ENCODE measurements around the gene PRKCE. TPM values are rescaled to one million over a fixed set of nuclear protein-coding genes. Genes with fewer than 3 reads are reported as not detected.

Gene PRKCE
- total and polyA plus RNA-seq, 4 donors, result 2.5 to 38.6 (median 5.8) TPM

GRCh38 chr2:46123013-46123412 lies 471.5 kb downstream of the PRKCE start:
- Histone ChIP-seq H3K27ac (ENCODE audit: low read depth in 1 of 2, low read length in 2 of 2) (no peak overlapping the region), H3K27me3 (ENCODE audit: control insufficient read depth in 4 of 4, insufficient read depth in 4 of 4, low read length in 3 of 4) (no peaks in the 10 kb centered on the region), H3K36me3 (ENCODE audit: control insufficient read depth in 4 of 4, insufficient read depth in 3 of 4, low read depth in 1 of 4, low read length in 3 of 4) (peaks cover 0 to 1% (median 0%) of the 10 kb centered on the region in 4 donors), H3K9me3 (ENCODE audit: control insufficient read depth in 4 of 4, low read length in 3 of 4) (peaks cover 0 to 3% (median under 1%) of the 10 kb centered on the region in 4 donors), H3K9ac (ENCODE audit: low read depth in 1 of 2, low read length in 2 of 2) (no peak overlapping the region), H3K4me3 (ENCODE audit: low read depth in 1 of 3, low read length in 3 of 3) (no peak overlapping the region), H3K4me1 (ENCODE audit: control insufficient read depth in 4 of 4, insufficient read depth in 4 of 4, low read length in 3 of 4) (peaks cover 0 to 3% (median 0%) of the 10 kb centered on the region in 4 donors)
- DNase-seq (ENCODE audit: low spot score), result no peak
- no peak for TF ChIP-seq HNF4A (conservative IDR thresholded peaks at IDR 0.05)
- no peak for TF ChIP-seq JUND (IDR thresholded peaks at IDR 0.05)
- no peak for TF ChIP-seq CTCF (IDR thresholded peaks at IDR 0.05; ENCODE audit: low read depth, low read length, missing input control)
- TF ChIP-seq ATF3 (IDR thresholded peaks at IDR 0.05), result no peak
- no peak for TF ChIP-seq EGR1 (IDR thresholded peaks at IDR 0.05; ENCODE audit: low read depth in 2 of 2)
- TF ChIP-seq RXRA (IDR thresholded peaks at IDR 0.05), result no peak
- TF ChIP-seq ZBTB33 (IDR thresholded peaks at IDR 0.05), result no peak
- no peak for TF ChIP-seq FOXA1 (IDR thresholded peaks at IDR 0.05)
- no peak for TF ChIP-seq SP1 (IDR thresholded peaks at IDR 0.05)
- TF ChIP-seq GABPA (IDR thresholded peaks at IDR 0.05 in 1 of 2, conservative IDR thresholded peaks at IDR 0.05 in 1 of 2), result no peak
- no peak for TF ChIP-seq HNF4G (IDR thresholded peaks at IDR 0.05)
- no peak for TF ChIP-seq YY1 (IDR thresholded peaks at IDR 0.05)
- TF ChIP-seq REST (IDR thresholded peaks at IDR 0.05), result no peak

- DNase-seq (ENCODE audit: low spot score), result no peak
- TF ChIP-seq GABPA (IDR thresholded peaks at IDR 0.05 in 1 of 2, conservative IDR thresholded peaks at IDR 0.05 in 1 of 2) (no peak), EGR1 (IDR thresholded peaks at IDR 0.05; ENCODE audit: low read depth in 2 of 2) (no peak), TAF1 (conservative IDR thresholded peaks at IDR 0.05) (no peak), CTCF (IDR thresholded peaks at IDR 0.05; ENCODE audit: low read depth, low read length, missing input control) (no peak), SP1 (IDR thresholded peaks at IDR 0.05) (no peak), NR2F2 (IDR thresholded peaks at IDR 0.05) (no peak), RAD21 (IDR thresholded peaks at IDR 0.05) (no peak), HNF4A (conservative IDR thresholded peaks at IDR 0.05) (no peak), ATF3 (IDR thresholded peaks at IDR 0.05) (no peak), YY1 (IDR thresholded peaks at IDR 0.05) (no peak), FOXA2 (IDR thresholded peaks at IDR 0.05) (no peak), MAX (IDR thresholded peaks at IDR 0.05) (no peak), ZBTB33 (IDR thresholded peaks at IDR 0.05) (no peak), RXRA (IDR thresholded peaks at IDR 0.05) (no peak), JUND (IDR thresholded peaks at IDR 0.05) (no peak), FOXA1 (IDR thresholded peaks at IDR 0.05) (no peak), HNF4G (IDR thresholded peaks at IDR 0.05) (no peak)
These were observed 474.3 kb downstream of the PRKCE start for GRCh38 chr2:46125798-46126197.

More at GRCh38 chr2:46125798-46126197, 474.3 kb downstream of the PRKCE start:
- peaks cover 0 to 1% (median 0%) of the 10 kb centered on the region in 4 donors for H3K36me3 ChIP-seq (ENCODE audit: control insufficient read depth in 4 of 4, insufficient read depth in 3 of 4, low read depth in 1 of 4, low read length in 3 of 4)
- H3K27me3 ChIP-seq (ENCODE audit: control insufficient read depth in 4 of 4, insufficient read depth in 4 of 4, low read length in 3 of 4), result no peaks in the 10 kb centered on the region
- WGBS, result 98% methylated on average over 4 of the region's 4 CpGs
- no peak overlapping the region for H3K4me3 ChIP-seq (ENCODE audit: low read depth in 1 of 3, low read length in 3 of 3)
- peaks cover 0 to 3% (median under 1%) of the 10 kb centered on the region in 4 donors for H3K9me3 ChIP-seq (ENCODE audit: control insufficient read depth in 4 of 4, low read length in 3 of 4)
- no peak overlapping the region for H3K27ac ChIP-seq (ENCODE audit: low read depth in 1 of 2, low read length in 2 of 2)
- peaks cover 0 to 3% (median 0%) of the 10 kb centered on the region in 4 donors for H3K4me1 ChIP-seq (ENCODE audit: control insufficient read depth in 4 of 4, insufficient read depth in 4 of 4, low read length in 3 of 4)
- no peak overlapping the region for H3K9ac ChIP-seq (ENCODE audit: low read depth in 1 of 2, low read length in 2 of 2)

Data from liver (tissue), 9 donors.